HG02970 (cell line): ENCODE data around the gene MMP14.
"Not testable (repeated sequence)": the region's sequence is repeated elsewhere in the genome, so short reads cannot be mapped to it uniquely, and the experiment has no call there.

Experiments used
- ATAC-seq: cut with Tn5 transposase; IDR thresholded peaks from one replicate; pipeline ENCODE4 v1.9.1; 2021; ENCODE audit warnings: mild to moderate bottlenecking, moderate library complexity, moderate number of reproducible peaks; ENCODE audit not compliant: unreplicated experiment, low FRiP score

The MMP14 gene

GRCh38 chr14:22836301-22837113 lies at the start of gene MMP14:
MMP14 (plus strand) TSS chr14:22836585; CDS start chr14:22836818, 233 bp downstream.
- no peak for ATAC-seq

GRCh38 chr14:22786685-22787084 lies 49.7 kb upstream of the MMP14 start:
- ATAC-seq = no peak

DNA sequence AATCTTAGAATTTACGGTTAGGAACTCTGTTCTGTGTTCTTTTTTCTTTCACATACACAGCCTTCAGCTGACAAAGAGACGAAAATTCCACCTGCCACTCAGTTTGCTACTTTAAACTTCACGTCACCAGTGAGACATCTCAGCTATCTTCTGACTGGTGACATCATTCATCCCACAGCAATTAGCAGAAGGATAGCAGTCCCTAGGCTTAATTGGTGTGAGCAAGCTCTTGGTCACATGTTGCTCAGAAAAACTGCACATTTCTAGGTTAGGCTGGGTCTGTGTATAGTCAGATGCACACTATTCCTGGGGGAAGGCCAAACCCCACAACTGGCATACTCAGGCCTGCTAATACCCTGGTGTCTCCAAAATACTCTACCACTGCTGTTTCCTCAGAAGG lies 45.1 kb upstream of the MMP14 start:
- ATAC-seq = no peak

GRCh38 chr14:22792158-22792557 lies 44.2 kb upstream of the MMP14 start:
- ATAC-seq = no peak

GRCh38 chr14:22793550-22793949 lies 42.8 kb upstream of the MMP14 start:
- ATAC-seq = not testable (repeated sequence)

GRCh38 chr14:22793976-22794375 lies 42.4 kb upstream of the MMP14 start:
- no peak for ATAC-seq

DNA sequence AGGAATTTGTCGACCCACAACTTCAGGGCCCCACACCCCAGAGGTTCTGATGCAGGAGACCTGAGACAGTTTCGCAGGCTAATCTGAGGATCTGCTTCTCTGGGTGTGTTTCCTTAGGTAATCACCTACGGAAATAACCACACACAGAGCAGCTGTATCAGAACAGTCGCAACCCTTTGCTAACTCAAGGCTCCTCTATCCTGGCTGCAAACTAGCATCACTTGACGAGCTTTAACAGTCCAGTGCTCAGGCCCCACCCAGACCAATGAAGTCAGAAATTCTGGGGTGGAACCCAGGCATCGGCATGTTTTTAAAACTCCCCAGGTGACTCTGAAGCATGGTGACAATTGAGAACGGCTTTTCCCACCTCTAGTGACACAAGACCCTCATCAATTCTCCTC lies 41.8 kb upstream of the MMP14 start:
- ATAC-seq = no peak

- ATAC-seq = no peak
Measured at GRCh38 chr14:22796087-22796707, 40.2 kb upstream of the MMP14 start.

- ATAC-seq = no peak
Measured at GRCh38 chr14:22797017-22797917, 39.1 kb upstream of the MMP14 start.

DNA sequence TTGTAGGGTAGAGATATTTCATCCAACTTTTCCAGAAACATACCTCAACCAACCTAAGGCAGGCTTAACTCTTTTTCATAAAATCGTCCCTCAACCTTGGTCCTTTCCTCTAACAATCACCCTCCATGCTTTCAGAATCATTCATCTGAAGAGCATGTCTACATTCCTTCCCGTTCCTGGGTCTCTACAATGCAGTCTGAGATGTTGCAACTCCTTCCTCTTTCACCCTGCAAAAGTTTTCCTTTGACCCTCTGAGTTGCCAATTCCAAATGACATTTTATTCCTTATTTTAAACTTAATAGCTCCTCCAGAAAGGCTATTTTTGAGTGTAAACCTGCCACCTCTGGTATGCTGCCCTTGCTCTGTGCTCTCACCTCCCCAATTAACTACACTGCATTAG lies 37.9 kb upstream of the MMP14 start:
- no peak for ATAC-seq

DNA sequence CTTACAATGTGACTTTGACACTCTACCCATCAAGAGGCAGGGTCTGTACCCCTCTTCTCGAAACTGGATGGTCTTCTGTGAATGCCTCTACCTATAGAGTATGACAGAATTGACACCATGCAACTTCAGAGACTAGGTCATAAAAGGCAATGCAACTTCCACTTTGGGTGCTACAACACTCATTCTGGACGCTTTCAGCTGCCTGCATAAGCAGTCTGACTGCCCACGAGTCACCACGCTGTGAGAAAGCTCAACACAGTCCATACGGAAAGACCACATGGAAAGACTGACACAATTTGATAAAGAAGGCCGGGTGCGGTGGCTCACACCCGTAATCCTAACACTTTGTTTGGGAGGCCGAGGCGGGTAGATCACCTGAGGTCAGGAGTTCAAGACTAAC lies 36.0 kb upstream of the MMP14 start:
- ATAC-seq = no peak

GRCh38 chr14:22801716-22802115 lies 34.7 kb upstream of the MMP14 start:
- ATAC-seq = no peak

DNA sequence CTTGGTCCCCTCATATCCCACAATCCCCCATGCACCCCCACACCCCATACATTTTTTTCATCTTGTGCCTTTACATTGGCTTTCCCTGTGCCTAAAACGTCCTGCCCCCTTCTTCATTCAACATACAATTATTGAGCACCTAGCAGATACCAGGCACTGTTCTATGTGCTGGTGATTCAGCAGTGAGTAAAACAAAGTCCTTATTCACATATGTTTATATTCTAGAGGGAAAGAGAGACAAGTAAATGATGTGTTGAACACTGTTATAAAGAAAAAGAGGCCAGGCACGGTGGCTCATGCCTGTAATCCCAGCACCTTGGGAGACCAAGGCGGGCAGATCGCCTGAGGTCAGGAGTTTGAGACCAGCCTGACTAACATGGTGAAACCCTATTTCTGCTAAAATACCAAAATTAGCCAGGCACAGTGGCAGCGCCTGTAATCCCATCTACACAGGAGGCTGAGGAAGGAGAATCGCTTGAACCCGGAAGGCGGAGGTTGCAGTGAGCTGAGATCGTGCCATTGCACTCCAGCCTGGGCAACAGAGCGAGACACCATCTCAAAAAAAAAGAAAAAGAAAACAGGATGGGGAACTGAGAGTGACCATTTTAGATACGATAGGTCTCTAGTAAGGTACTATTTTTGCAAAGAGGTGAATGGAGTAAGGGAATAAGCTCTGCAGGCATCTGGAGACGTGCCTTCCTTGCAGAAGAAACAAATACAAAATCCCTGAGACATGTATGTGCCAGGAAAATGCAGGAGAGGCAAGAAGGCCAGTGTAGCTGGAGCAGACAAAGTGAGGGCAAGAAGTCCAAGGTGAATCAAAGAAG lies 33.3 kb upstream of the MMP14 start:
- ATAC-seq = no peak

GRCh38 chr14:22803687-22803974 lies 32.8 kb upstream of the MMP14 start:
- ATAC-seq = no peak

DNA sequence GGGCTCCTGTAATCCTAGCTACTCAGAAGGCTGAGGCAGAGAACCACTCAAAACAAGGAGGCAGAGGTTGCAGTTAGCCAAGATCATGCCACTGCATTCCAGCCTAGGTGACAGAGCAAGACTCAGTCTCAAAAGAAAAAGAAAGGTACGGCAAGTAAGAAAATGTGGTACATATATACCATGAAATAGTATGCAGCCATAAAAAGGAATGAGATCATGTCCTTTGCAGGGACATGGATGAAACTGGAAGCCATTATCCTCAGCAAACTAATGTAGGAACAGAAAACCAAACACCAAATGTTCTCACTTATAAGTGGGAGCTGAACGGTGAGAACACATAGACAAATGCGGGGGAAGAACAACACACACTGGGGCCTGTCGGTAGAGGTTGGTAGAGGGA lies 31.1 kb upstream of the MMP14 start:
- ATAC-seq = not testable (repeated sequence)

- ATAC-seq = no peak
Measured at GRCh38 chr14:22807432-22808087, 28.8 kb upstream of the MMP14 start.

- no peak for ATAC-seq
Measured at GRCh38 chr14:22808388-22809209, 27.8 kb upstream of the MMP14 start.

DNA sequence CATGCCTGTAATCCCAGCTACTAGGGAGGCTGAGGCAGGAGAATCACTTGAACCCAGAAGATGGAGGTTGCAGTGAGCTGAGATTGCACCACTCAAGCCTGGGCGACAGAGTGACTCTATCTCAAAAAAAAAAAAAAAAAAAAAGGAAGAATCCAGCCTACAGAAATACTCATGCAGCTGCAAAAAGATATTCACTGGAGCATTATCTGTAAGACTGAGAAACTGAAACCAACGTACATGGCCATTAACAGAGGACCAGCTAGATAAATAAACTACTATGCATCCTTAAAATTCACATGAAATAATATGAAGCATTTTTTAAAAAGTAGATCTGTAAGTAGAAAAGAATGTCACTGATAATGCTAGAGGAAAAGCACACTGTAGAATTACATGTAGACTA lies 24.7 kb upstream of the MMP14 start:
- ATAC-seq = no peak

DNA sequence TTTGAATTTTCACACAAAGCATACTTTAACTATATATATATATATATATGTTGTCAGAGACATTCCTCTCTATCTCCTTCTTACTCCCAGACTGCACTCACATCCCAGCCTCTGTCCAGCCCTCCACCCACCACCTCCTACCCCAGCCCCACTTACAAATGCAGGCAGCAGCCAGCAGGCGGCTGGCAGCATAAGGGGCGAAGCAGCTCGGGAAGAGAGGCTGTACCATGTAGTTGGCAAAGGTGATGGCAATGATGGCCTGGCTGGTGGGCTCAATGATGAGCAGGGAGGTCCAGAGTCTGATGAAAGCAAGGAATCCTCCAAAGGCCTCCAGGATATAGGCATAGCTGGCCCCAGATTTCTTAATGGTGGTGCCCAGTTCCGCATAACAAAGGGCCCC lies 23.6 kb upstream of the MMP14 start:
- ATAC-seq = no peak
